ENCODE measurements around the gene HPS4. TPM values are rescaled to one million over a fixed set of nuclear protein-coding genes. Genes with fewer than 3 reads are reported as not detected.

HPS4 gene
- total RNA-seq, 2 donors from 2014 or later: 41.7 to 57.6 TPM

DNA sequence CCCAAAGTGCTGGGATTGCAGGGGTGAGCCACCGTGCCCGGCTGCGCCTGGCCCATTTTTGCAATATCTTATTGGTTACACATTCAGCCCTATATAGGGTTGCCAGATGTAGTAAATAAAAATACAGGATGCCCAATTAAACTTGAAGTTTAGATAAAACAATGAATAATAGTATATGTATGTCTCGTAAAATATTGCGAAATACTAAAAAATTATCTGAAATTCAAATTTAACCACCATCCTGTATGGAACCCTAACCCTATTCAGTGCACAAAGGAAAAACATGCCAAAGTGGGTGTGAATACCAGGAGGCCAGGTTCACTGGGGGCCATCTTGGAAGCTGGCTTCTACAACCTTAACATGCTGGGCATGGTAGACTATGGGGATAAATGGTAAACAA lies 33.8 kb upstream of the HPS4 start:
- no peaks in the 10 kb centered on the region for H3K4me1 ChIP-seq (ENCODE audit: control insufficient read depth, insufficient read depth, low read length)

DNA sequence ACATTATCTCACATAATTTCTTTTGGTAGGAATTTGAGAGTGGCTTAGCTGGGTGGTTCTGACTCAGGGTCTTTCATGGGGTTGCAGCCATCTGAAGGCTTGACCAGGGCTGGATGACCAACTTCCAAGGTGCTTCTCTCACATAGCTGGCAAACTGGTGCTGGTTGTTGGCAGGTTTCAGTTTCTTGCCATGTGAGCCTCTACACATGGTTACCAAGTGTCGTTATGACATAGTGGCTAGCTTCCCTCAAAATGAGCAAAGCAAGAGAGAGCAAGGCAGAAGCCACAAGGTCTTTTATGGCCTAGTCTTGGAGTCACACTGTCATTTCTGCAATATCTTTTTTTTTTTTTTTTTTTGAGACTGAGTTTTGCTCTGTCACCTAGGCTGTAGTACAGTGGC lies 32.9 kb upstream of the HPS4 start:
- H3K4me3 Mint-ChIP-seq: no peak overlapping the region
- no peaks in the 10 kb centered on the region for H3K9me3 Mint-ChIP-seq
- TF ChIP-seq CTCF (conservative IDR thresholded peaks at IDR 0.05): no peak
- no peak overlapping the region for H3K4me3 ChIP-seq (ENCODE audit: low read length)
- no peak overlapping the region for H3K27ac Mint-ChIP-seq
- DNase-seq: no peak
- H3K27me3 Mint-ChIP-seq (ENCODE audit: insufficient read depth): no peaks in the 10 kb centered on the region
- no peaks in the 10 kb centered on the region for H3K36me3 Mint-ChIP-seq (ENCODE audit: low read depth)
- H3K9ac ChIP-seq (ENCODE audit: extremely low read depth, low read length, poor library complexity, severe bottlenecking): no peak overlapping the region
- 85 to 100% methylated on average over 1 of the region's 1 CpG for WGBS, 2 experiments (ENCODE audit: insufficient coverage in 1 of 2, insufficient read length in 1 of 2)
- H3K4me1 ChIP-seq (ENCODE audit: control insufficient read depth, insufficient read depth, low read length): no peaks in the 10 kb centered on the region
- peaks cover 14% of the 10 kb centered on the region for H3K4me1 Mint-ChIP-seq
- H3K27me3 ChIP-seq (ENCODE audit: control insufficient read depth, insufficient read depth, low read length, poor library complexity, severe bottlenecking): no peaks in the 10 kb centered on the region
- H3K9me3 ChIP-seq (ENCODE audit: control insufficient read depth, low read length): no peaks in the 10 kb centered on the region
- H3K36me3 ChIP-seq (ENCODE audit: control insufficient read depth, insufficient read depth, low read length): no peaks in the 10 kb centered on the region
- H3K27ac ChIP-seq (ENCODE audit: low read depth, low read length): no peak overlapping the region

More for the DNA sequence above, 33.8 kb upstream of the HPS4 start:
- Histone ChIP-seq H3K9ac (ENCODE audit: extremely low read depth, low read length, poor library complexity, severe bottlenecking) (no peak overlapping the region), H3K9me3 (ENCODE audit: control insufficient read depth, low read length) (no peaks in the 10 kb centered on the region), H3K4me3 (ENCODE audit: low read length) (no peak overlapping the region), H3K36me3 (ENCODE audit: control insufficient read depth, insufficient read depth, low read length) (no peaks in the 10 kb centered on the region), H3K27me3 (ENCODE audit: control insufficient read depth, insufficient read depth, low read length, poor library complexity, severe bottlenecking) (no peaks in the 10 kb centered on the region), H3K27ac (ENCODE audit: low read depth, low read length) (no peak overlapping the region)
- H3K36me3 Mint-ChIP-seq (ENCODE audit: low read depth): no peaks in the 10 kb centered on the region
- no peaks in the 10 kb centered on the region for H3K9me3 Mint-ChIP-seq
- no peak overlapping the region for H3K27ac Mint-ChIP-seq
- H3K4me3 Mint-ChIP-seq: no peak overlapping the region
- no peaks in the 10 kb centered on the region for H3K27me3 Mint-ChIP-seq (ENCODE audit: insufficient read depth)
- H3K4me1 Mint-ChIP-seq: peaks cover 10% of the 10 kb centered on the region
- TF ChIP-seq CTCF (conservative IDR thresholded peaks at IDR 0.05): no peak
- no peak for DNase-seq
- 95% methylated on average over 4 of the region's 5 CpGs; no CpG with 5 or more reads in 1 of the 2 experiments for whole genome bisulfite sequencing, 2 experiments (ENCODE audit: insufficient coverage in 1 of 2, insufficient read length in 1 of 2)

- Mint-ChIP-seq H3K9me3 (no peaks in the 10 kb centered on the region), H3K4me1 (peaks cover 20% of the 10 kb centered on the region), H3K27ac (no peak overlapping the region), H3K4me3 (no peak overlapping the region), H3K36me3 (ENCODE audit: low read depth) (no peaks in the 10 kb centered on the region), H3K27me3 (ENCODE audit: insufficient read depth) (no peaks in the 10 kb centered on the region)
- no peak overlapping the region for H3K4me3 ChIP-seq (ENCODE audit: low read length)
- H3K9ac ChIP-seq (ENCODE audit: extremely low read depth, low read length, poor library complexity, severe bottlenecking): no peak overlapping the region
- no peak for DNase-seq
- H3K27ac ChIP-seq (ENCODE audit: low read depth, low read length): no peak overlapping the region
- TF ChIP-seq CTCF (conservative IDR thresholded peaks at IDR 0.05): no peak
- H3K27me3 ChIP-seq (ENCODE audit: control insufficient read depth, insufficient read depth, low read length, poor library complexity, severe bottlenecking): no peaks in the 10 kb centered on the region
- WGBS, 2 experiments (ENCODE audit: insufficient coverage in 1 of 2, insufficient read length in 1 of 2): 90 to 97% methylated on average over 3 of the region's 3 CpGs
- H3K4me1 ChIP-seq (ENCODE audit: control insufficient read depth, insufficient read depth, low read length): no peaks in the 10 kb centered on the region
- no peaks in the 10 kb centered on the region for H3K36me3 ChIP-seq (ENCODE audit: control insufficient read depth, insufficient read depth, low read length)
- H3K9me3 ChIP-seq (ENCODE audit: control insufficient read depth, low read length): no peaks in the 10 kb centered on the region
Observed at GRCh38 chr22:26515931-26516330, 32.3 kb upstream of the HPS4 start.
